Smooth muscle cell (in vitro differentiated cells): ENCODE measurements around the gene CAPN5. TPM values are rescaled to one million over a fixed set of nuclear protein-coding genes. Genes with fewer than 3 reads are reported as not detected.

Source experiments
- DNase-seq: peaks from one replicate; lab custom pipeline; 2025; ENCODE audit not compliant: unreplicated experiment; lab: John Stamatoyannopoulos, UW
- H2AFZ ChIP-seq: fragments of 200-600 bp; sonication (generic); 2 replicates; pipeline ENCODE4 v1.6.0; 2016; ENCODE audit warnings: antibody characterized with exemption, low read depth, mild to moderate bottlenecking
- H3F3A ChIP-seq: fragments of 200-600 bp; sonication (generic); 2 replicates; pipeline ENCODE4 v1.6.0; 2017; ENCODE audit warnings: antibody characterized with exemption, low read depth
- H3K27ac ChIP-seq: fragments of 200-600 bp; sonication (generic); 2 replicates; pipeline ENCODE4 v1.5.1; 2016; ENCODE audit warnings: low read depth, mild to moderate bottlenecking
- H3K27me3 ChIP-seq: fragments of 200-600 bp; sonication (generic); 2 replicates; pipeline ENCODE4 v1.6.1; 2016; ENCODE audit warnings: low read depth, mild to moderate bottlenecking
- H3K36me3 ChIP-seq: fragments of 200-600 bp; sonication (generic); 2 replicates; pipeline ENCODE4 v1.5.1; 2016; ENCODE audit warnings: low read depth
- H3K4me1 ChIP-seq: fragments of 200-600 bp; sonication (generic); 2 replicates; pipeline ENCODE4 v1.5.1; 2016; ENCODE audit warnings: low read depth
- H3K4me2 ChIP-seq: fragments of 200-600 bp; sonication (generic); 2 replicates; pipeline ENCODE4 v1.6.0; 2016; ENCODE audit warnings: mild to moderate bottlenecking
- H3K4me3 ChIP-seq: fragments of 200-600 bp; sonication (generic); 2 replicates; pipeline ENCODE4 v1.5.1; 2016; ENCODE audit warnings: mild to moderate bottlenecking
- H3K79me2 ChIP-seq: fragments of 200-600 bp; sonication (generic); 2 replicates; pipeline ENCODE4 v1.6.0; 2016; ENCODE audit warnings: low read depth, mild to moderate bottlenecking
- H3K9ac ChIP-seq: fragments of 200-600 bp; sonication (generic); 2 replicates; pipeline ENCODE4 v1.6.0; 2016; ENCODE audit warnings: low read depth
- H3K9me3 ChIP-seq: fragments of 200-600 bp; sonication (generic); replicated peaks from 2 replicates; pipeline ENCODE4 v1.5.1; 2016; ENCODE audit warnings: low read depth
- H4K20me1 ChIP-seq: fragments of 200-600 bp; sonication (generic); 2 replicates; pipeline ENCODE4 v1.6.0; 2016; ENCODE audit warnings: low read depth
- CTCF ChIP-seq: fragments of 200-600 bp; sonication (generic); IDR thresholded peaks from 2 replicates; pipeline ENCODE4 v1.5.1; 2017; ENCODE audit warnings: borderline replicate concordance, mild to moderate bottlenecking, antibody characterized with exemption; ENCODE audit not compliant: insufficient read depth, poor library complexity, severe bottlenecking
- WGBS: methylation state at CpG from one replicate; pipeline ENCODE4 v1.1.7; 2016; ENCODE audit warnings: low lambda C conversion rate; 5-methylcytosine and 5-hydroxymethylcytosine counted together
- polyA plus RNA-seq: library from polyadenylated mRNA; unstranded; fragments of >200 nt; fragmentation: Nextera tagmentation; extraction: Ambion mirVana; gene quantifications from 2 replicates; pipeline ENCODE4 v1.2.1, GENCODE V29; 2016
- total RNA-seq: library from RNA; depleted of rRNA; stranded (reverse); fragments of >200 nt; gene quantifications from 2 replicates; pipeline ENCODE4 v1.2.3, GENCODE V29; 2014

Gene CAPN5
- total and polyA plus RNA-seq, 2 experiments from 2014 or later, result 15.5 to 23.1 TPM

GRCh38 chr11:77146261-77147035 lies 79.7 kb downstream of the CAPN5 start:
- Histone ChIP-seq H3K9me3 (no peaks in the 10 kb centered on the region), H3K9ac (no peak overlapping the region), H3K79me2 (no peaks in the 10 kb centered on the region), H3K27ac (no peak overlapping the region), H3K4me1 (peaks cover 15% of the 10 kb centered on the region), H3K4me3 (no peak overlapping the region), H3K36me3 (no peaks in the 10 kb centered on the region), H3K27me3 (no peaks in the 10 kb centered on the region), H4K20me1 (no peaks in the 10 kb centered on the region), H2AFZ (no peak overlapping the region), H3K4me2 (no peak overlapping the region), H3F3A (no peaks in the 10 kb centered on the region)
- WGBS, result 90% methylated on average over 10 of the region's 10 CpGs
- TF ChIP-seq CTCF, result no peak
- DNase-seq, result no peak

- Histone ChIP-seq H3K79me2 (no peaks in the 10 kb centered on the region), H3K9ac (no peak overlapping the region), H4K20me1 (no peaks in the 10 kb centered on the region), H3K27me3 (no peaks in the 10 kb centered on the region), H3K27ac (no peak overlapping the region), H3K4me1 (peaks cover 15% of the 10 kb centered on the region), H3K4me3 (no peak overlapping the region), H2AFZ (no peak overlapping the region), H3F3A (no peaks in the 10 kb centered on the region), H3K36me3 (no peaks in the 10 kb centered on the region), H3K9me3 (no peaks in the 10 kb centered on the region), H3K4me2 (no peak overlapping the region)
- no peak for DNase-seq
- no peak for TF ChIP-seq CTCF
- 71% methylated on average over 1 of the region's 1 CpG for WGBS
Measured at GRCh38 chr11:77147036-77147315, 80.2 kb downstream of the CAPN5 start.

DNA sequence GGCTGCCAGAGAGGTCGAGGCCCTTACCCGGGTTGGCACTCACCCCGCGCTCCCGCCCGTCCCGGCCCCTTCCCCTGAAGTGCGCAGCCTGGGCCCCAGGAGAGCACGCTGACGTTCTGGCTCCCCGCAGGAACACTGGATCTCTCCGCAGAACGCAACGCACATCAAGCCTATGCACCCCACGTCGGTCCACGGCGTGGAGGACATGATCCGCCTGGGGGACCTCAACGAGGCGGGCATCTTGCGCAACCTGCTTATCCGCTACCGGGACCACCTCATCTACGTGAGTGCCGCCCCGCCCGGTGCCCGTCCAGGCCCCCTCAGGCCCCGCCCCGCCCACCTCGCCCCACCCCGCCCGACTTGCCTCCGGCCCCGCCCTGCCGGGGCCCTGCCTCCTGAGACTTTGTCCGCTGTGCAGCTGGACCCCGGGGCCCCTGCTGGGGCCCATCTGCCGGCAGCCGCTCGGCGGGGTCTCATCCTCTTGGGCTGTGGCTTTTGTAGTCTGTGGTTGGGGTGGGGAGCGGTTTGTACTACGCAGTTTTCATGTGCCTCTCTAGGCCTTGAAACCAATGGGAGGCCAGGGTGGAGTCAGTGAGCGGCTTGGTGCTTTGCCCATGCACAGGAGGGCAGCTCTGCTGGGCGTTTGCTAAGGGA lies 81.0 kb downstream of the CAPN5 start:
- 10% methylated on average over 44 of the region's 47 CpGs for WGBS
- no peak overlapping the region for H3K9ac ChIP-seq
- H4K20me1 ChIP-seq, result no peaks in the 10 kb centered on the region
- no peaks in the 10 kb centered on the region for H3K79me2 ChIP-seq
- no peak for DNase-seq
- H3K9me3 ChIP-seq, result no peaks in the 10 kb centered on the region
- H3K36me3 ChIP-seq, result no peaks in the 10 kb centered on the region
- peak overlapping the region; percentile 93 for H3K4me2 ChIP-seq
- H2AFZ ChIP-seq, result peak overlapping the region; percentile 87
- H3F3A ChIP-seq, result no peaks in the 10 kb centered on the region
- TF ChIP-seq CTCF, result no peak
- H3K27ac ChIP-seq, result no peak overlapping the region
- peaks cover 15% of the 10 kb centered on the region for H3K4me1 ChIP-seq
- no peaks in the 10 kb centered on the region for H3K27me3 ChIP-seq
- peak overlapping the region; percentile 52 for H3K4me3 ChIP-seq
